IMR-90 (cell line): Measurements from ENCODE around the gene CAMTA1. TPM values are rescaled to one million over a fixed set of nuclear protein-coding genes. Genes with fewer than 3 reads are reported as not detected.

Experiments used
- ATAC-seq: fragments of 200-7000 bp; cut with Tn5 transposase; 2 replicates; pipeline ENCODE4 v1.9.1; 2020; ENCODE audit warnings: low read depth, mild to moderate bottlenecking, moderate library complexity
- BruUV-seq: library from RNA; stranded (reverse); fragments of 400-500 nt; replicated peaks from 2 replicates; lab custom pipeline; 2021; lab: Mats Ljungman, UMichigan
- CTCF ChIA-PET: fragments of 300-600 bp; formaldehyde crosslinking; extraction: SDS; loops from one replicate; lab custom pipeline; 2021; ENCODE audit warnings: antibody characterized with exemption; lab: Yijun Ruan, JAX
- POLR2A ChIA-PET: fragments of 300-600 bp; sonication (Branson Sonifier 250); formaldehyde crosslinking; loops from one replicate; lab custom pipeline; 2022; ENCODE audit warnings: antibody characterized with exemption; ENCODE audit not compliant: unreplicated experiment; lab: Charles Lee
- DNase-seq: peaks from one replicate; pipeline ENCODE4 v3.0.0; 2013
- H2AFZ ChIP-seq: replicated peaks from 2 replicates; pipeline ENCODE3; 2013; ENCODE audit warnings: low read length, mild to moderate bottlenecking; ENCODE audit not compliant: poor library complexity
- H2AK5ac ChIP-seq: 2 replicates; pipeline ENCODE4 v1.6.1; 2013; ENCODE audit warnings: low read depth, low read length, inconsistent platforms
- H2AK9ac ChIP-seq: replicated peaks from 2 replicates; pipeline ENCODE3; 2013; ENCODE audit warnings: mild to moderate bottlenecking, low read depth, low read length, moderate library complexity; ENCODE audit not compliant: poor library complexity
- H2BK120ac ChIP-seq: 2 replicates; pipeline ENCODE4 v1.6.1; 2013; ENCODE audit warnings: low read depth, low read length, inconsistent platforms
- H2BK15ac ChIP-seq: 3 replicates; pipeline ENCODE4 v1.6.1; 2013; ENCODE audit warnings: low read depth, low read length, inconsistent platforms
- H2BK20ac ChIP-seq: 2 replicates; pipeline ENCODE4 v1.6.1; 2013; ENCODE audit warnings: low read depth, mild to moderate bottlenecking, inconsistent platforms, low read length, moderate library complexity
- H2BK5ac ChIP-seq: 2 replicates; pipeline ENCODE4 v1.6.1; 2013; ENCODE audit warnings: mild to moderate bottlenecking, low read depth, low read length, inconsistent platforms; ENCODE audit not compliant: poor library complexity, severe bottlenecking
- H3K14ac ChIP-seq: replicated peaks from 2 replicates; pipeline ENCODE4 v1.6.1; 2013; ENCODE audit warnings: low read depth, low read length, inconsistent platforms
- H3K18ac ChIP-seq: 2 replicates; pipeline ENCODE4 v1.6.1; 2013; ENCODE audit warnings: low read depth, low read length, control low read depth
- H3K23ac ChIP-seq: 2 replicates; pipeline ENCODE4 v1.6.1; 2013; ENCODE audit warnings: low read depth, low read length, inconsistent platforms
- H3K27ac ChIP-seq: 2 replicates; pipeline ENCODE4 v1.5.1; 2013; ENCODE audit warnings: mild to moderate bottlenecking, control low read depth, low read length; ENCODE audit not compliant: insufficient read depth
- H3K27me3 ChIP-seq: 2 replicates; pipeline ENCODE4 v1.6.1; 2013; ENCODE audit warnings: low read length; ENCODE audit not compliant: control insufficient read depth, insufficient read depth
- H3K36me3 ChIP-seq: 2 replicates; pipeline ENCODE4 v1.6.1; 2013; ENCODE audit warnings: low read length, mixed read lengths; ENCODE audit not compliant: control insufficient read depth, insufficient read depth
- H3K4ac ChIP-seq: 2 replicates; pipeline ENCODE4 v1.6.1; 2013; ENCODE audit warnings: low read depth, low read length, inconsistent platforms
- H3K4me1 ChIP-seq: 2 replicates; pipeline ENCODE4 v1.6.1; 2013; ENCODE audit warnings: low read length, mixed read lengths; ENCODE audit not compliant: control insufficient read depth, insufficient read depth
- H3K4me2 ChIP-seq: 2 replicates; pipeline ENCODE4 v1.6.1; 2013; ENCODE audit warnings: low read depth, mild to moderate bottlenecking, control low read depth, low read length, moderate library complexity
- H3K4me3 ChIP-seq: 2 replicates; pipeline ENCODE4 v1.5.1; 2013; ENCODE audit warnings: low read depth, mild to moderate bottlenecking, control low read depth, low read length, moderate library complexity; ENCODE audit not compliant: insufficient read depth
- H3K56ac ChIP-seq: 2 replicates; pipeline ENCODE4 v1.6.1; 2013; ENCODE audit warnings: low read length, inconsistent platforms; ENCODE audit not compliant: insufficient read depth; ENCODE audit errors: extremely low read depth
- H3K79me1 ChIP-seq, 2 experiments: 2 replicates each; pipeline ENCODE4 v1.6.1; 2013; ENCODE audit warnings: low read length in 2 of 2, inconsistent platforms in 1 of 2, low read depth in 1 of 2
- H3K9ac ChIP-seq: 2 replicates; pipeline ENCODE4 v1.6.1; 2013; ENCODE audit warnings: low read depth, low read length, control low read depth
- H3K9me1 ChIP-seq: 2 replicates; pipeline ENCODE4 v1.6.1; 2013; ENCODE audit warnings: low read length, inconsistent platforms; ENCODE audit not compliant: insufficient read depth
- H3K9me3 ChIP-seq: 2 replicates; pipeline ENCODE4 v1.6.1; 2013; ENCODE audit warnings: low read length; ENCODE audit not compliant: control insufficient read depth, insufficient read depth
- H4K20me1 ChIP-seq: 2 replicates; pipeline ENCODE4 v1.6.1; 2013; ENCODE audit warnings: low read length, inconsistent platforms; ENCODE audit not compliant: insufficient read depth
- H4K5ac ChIP-seq: 2 replicates; pipeline ENCODE4 v1.6.1; 2013; ENCODE audit warnings: mild to moderate bottlenecking, low read depth, low read length, control low read depth
- H4K8ac ChIP-seq, 2 experiments: 2 replicates each; pipeline ENCODE4 v1.6.1; 2013; ENCODE audit warnings: low read depth in 2 of 2, low read length in 2 of 2, control low read depth in 1 of 2, inconsistent platforms in 1 of 2
- H4K91ac ChIP-seq: 2 replicates; pipeline ENCODE4 v1.6.1; 2013; ENCODE audit warnings: low read depth, low read length, inconsistent platforms; ENCODE audit not compliant: insufficient read depth
- CEBPB ChIP-seq: IDR thresholded peaks from 2 replicates; pipeline ENCODE4 v1.6.1; 2012; ENCODE audit warnings: low read depth, low read length, improper control_type of control experiment
- MXI1 ChIP-seq: IDR thresholded peaks from 2 replicates; pipeline ENCODE4 v1.6.1; 2012; ENCODE audit warnings: low read depth, mild to moderate bottlenecking, low read length, moderate library complexity, borderline replicate concordance
- POLR2A ChIP-seq: IDR thresholded peaks from 2 replicates; pipeline ENCODE4 v1.6.1; 2012; ENCODE audit warnings: mild to moderate bottlenecking, low read depth, low read length
- RCOR1 ChIP-seq: IDR thresholded peaks from 2 replicates; pipeline ENCODE4 v1.6.1; 2012; ENCODE audit warnings: mild to moderate bottlenecking, low read length, improper control_type of control experiment; ENCODE audit not compliant: insufficient replicate concordance
- WGBS, 2 experiments: methylation state at CpG; one replicate each; pipeline versions ENCODE4 v1.1.5 to v1.1.7; 2013; ENCODE audit warnings: missing lambda C conversion rate in 2 of 2; ENCODE audit not compliant: insufficient read length in 1 of 2; ENCODE audit errors: extremely low coverage in 2 of 2; 5-methylcytosine and 5-hydroxymethylcytosine counted together
- dilution Hi-C: fragments of 300-500 bp; cut with HindIII; formaldehyde crosslinking; loops from one replicate; pipeline ENCODE4 v1.14.3; 2018; ENCODE audit warnings: low sequenced_read_pairs; ENCODE audit not compliant: unreplicated experiment
- in situ Hi-C: fragments of 300-500 bp; cut with MboI; formaldehyde crosslinking; loops from 3 replicates; pipeline ENCODE4 v1.14.3; 2019; ENCODE audit warnings: low sequenced_read_pairs, inconsistent platforms, mixed read lengths
- intact Hi-C: fragments of 100-400 bp; cut with micrococcal nuclease; formaldehyde crosslinking; loops from 2 replicates; pipeline ENCODE4 v1.10.0; 2022
- polyA plus RNA-seq, 3 experiments: library from polyadenylated mRNA; depleted of rRNA; stranded (reverse); fragments of >200 nt; gene quantifications; 2 replicates each; pipeline ENCODE4 v1.2.3, GENCODE V29; 2012; ENCODE audit warnings: low replicate concordance in 1 of 3
- total RNA-seq: library from RNA; depleted of rRNA; stranded (reverse); fragments of >200 nt; gene quantifications from 2 replicates; pipeline ENCODE4 v1.2.3, GENCODE V29; 2012
- TF ChIP-seq, protein P1 (sequence below): fragments of 150-350 bp; IDR thresholded peaks from 2 replicates; pipeline ENCODE4 v1.6.1; 2017; ENCODE audit warnings: mild to moderate bottlenecking, antibody characterized with exemption, low read length, low read depth

CAMTA1 gene
- total and polyA plus RNA-seq, 2 of the 4 experiments (the other 2 are of a cell fraction), result 35.5 to 74.3 TPM

DNA sequence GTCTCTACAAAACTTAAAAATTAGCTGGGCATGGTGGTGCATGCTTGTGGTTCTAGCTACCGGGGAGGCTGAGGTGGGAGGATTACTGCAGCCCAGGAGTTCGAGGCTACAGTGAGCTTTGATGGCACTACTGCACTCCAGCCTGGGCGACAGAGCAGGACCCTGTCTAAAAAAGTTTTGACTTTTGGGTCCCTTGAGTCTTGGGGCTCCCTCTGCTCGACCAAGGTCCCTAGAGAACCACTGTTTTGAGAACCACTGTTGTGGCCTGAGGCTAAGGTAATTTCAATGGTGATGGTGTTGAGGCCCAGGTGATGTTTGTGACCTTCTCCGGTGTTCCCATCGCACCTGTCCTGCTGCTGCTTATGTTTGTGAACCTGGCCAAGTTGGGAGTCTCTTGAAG is 3.1 kb upstream of the CAMTA1 start:
- Histone ChIP-seq H3K79me1 (peaks cover 14 to 15% of the 10 kb centered on the region in 2 experiments), H3K4ac (no peak overlapping the region), H4K20me1 (peaks cover 13% of the 10 kb centered on the region; the same call in 1 of the 2 replicates), H4K8ac (no peak overlapping the region), H2AFZ (no peak overlapping the region), H3K9me3 (no peaks in the 10 kb centered on the region), H2BK120ac (no peak overlapping the region), H3K9me1 (peaks cover 7% of the 10 kb centered on the region), H3K27ac (no peak overlapping the region), H2BK20ac (no peak overlapping the region), H3K9ac (no peak overlapping the region), H2AK5ac (peak overlapping the region; percentile 14; the same call in 1 of the 2 replicates), H3K56ac (no peak overlapping the region), H4K5ac (no peak overlapping the region), H3K27me3 (no peaks in the 10 kb centered on the region), H2BK15ac (no peak overlapping the region), H4K91ac (no peak overlapping the region), H2AK9ac (no peak overlapping the region), H3K4me1 (peaks cover 3% of the 10 kb centered on the region), H3K4me2 (no peak overlapping the region), H3K14ac (no peak overlapping the region), H3K18ac (no peak overlapping the region), H3K4me3 (no peak overlapping the region), H3K36me3 (no peaks in the 10 kb centered on the region), H2BK5ac (no peak overlapping the region), H3K23ac (no peak overlapping the region)
- TF ChIP-seq POLR2A (no peak), MXI1 (no peak), CEBPB (no peak), RCOR1 (no peak)
- TF ChIP-seq, protein P1, sequence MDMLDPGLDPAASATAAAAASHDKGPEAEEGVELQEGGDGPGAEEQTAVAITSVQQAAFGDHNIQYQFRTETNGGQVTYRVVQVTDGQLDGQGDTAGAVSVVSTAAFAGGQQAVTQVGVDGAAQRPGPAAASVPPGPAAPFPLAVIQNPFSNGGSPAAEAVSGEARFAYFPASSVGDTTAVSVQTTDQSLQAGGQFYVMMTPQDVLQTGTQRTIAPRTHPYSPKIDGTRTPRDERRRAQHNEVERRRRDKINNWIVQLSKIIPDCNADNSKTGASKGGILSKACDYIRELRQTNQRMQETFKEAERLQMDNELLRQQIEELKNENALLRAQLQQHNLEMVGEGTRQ, result no peak
- ChIA-PET CTCF (no interaction called here), POLR2A (no interaction called here)
- no peak for DNase-seq
- in situ Hi-C loops (no loop called here), intact Hi-C loops (no loop called here), dilution Hi-C loops (no loop called here)
- 79% methylated on average over 2 of the region's 6 CpGs; no CpG with 5 or more reads in 1 of the 2 experiments for WGBS, 2 experiments
- BruUV-seq, result no TSS peak
- ATAC-seq, result no peak
